Islet precursor cell (in vitro differentiated cells): ENCODE data around the gene TXNL4A.

Source experiments
- DNase-seq: peaks from one replicate; pipeline ENCODE4 v3.0.0-alpha.2; 2018

Gene TXNL4A

GRCh38 chr18:79947881-79948610 is 40.3 kb downstream of the TXNL4A start:
- peak; percentile 27 for DNase-seq

GRCh38 chr18:79947054-79947755 is 41.2 kb downstream of the TXNL4A start:
- peak; percentile 52 for DNase-seq

GRCh38 chr18:79945118-79946042 is 43.0 kb downstream of the TXNL4A start:
- DNase-seq: peak; percentile 58

- DNase-seq: no peak
Observed at GRCh38 chr18:79944746-79945117, 43.6 kb downstream of the TXNL4A start.

GRCh38 chr18:79944126-79944731 is 44.1 kb downstream of the TXNL4A start:
- DNase-seq: peak; percentile 47

- DNase-seq: peak; percentile 49
Observed at GRCh38 chr18:79943608-79944125, 44.7 kb downstream of the TXNL4A start.

- peak; percentile 41 for DNase-seq
Observed at GRCh38 chr18:79942786-79943607, 45.4 kb downstream of the TXNL4A start.

- no peak for DNase-seq
Observed at GRCh38 chr18:79942211-79942610, 46.2 kb downstream of the TXNL4A start.

- peak; percentile 39 for DNase-seq
Observed at GRCh38 chr18:79941473-79942119, 46.8 kb downstream of the TXNL4A start.

- DNase-seq: peak; percentile 43
Observed at GRCh38 chr18:79940814-79941472, 47.4 kb downstream of the TXNL4A start.

GRCh38 chr18:79940126-79940813 is 48.1 kb downstream of the TXNL4A start:
- peak; percentile 19 for DNase-seq

GRCh38 chr18:79939096-79939495 is 49.3 kb downstream of the TXNL4A start:
- no peak for DNase-seq

- DNase-seq: peak; percentile 20
Observed at GRCh38 chr18:79938196-79938595, 50.2 kb downstream of the TXNL4A start.

- DNase-seq: peak; percentile 36
Observed at GRCh38 chr18:79937103-79937860, 51.1 kb downstream of the TXNL4A start.

- peak; percentile 34 for DNase-seq
Observed at GRCh38 chr18:79936641-79937040, 51.7 kb downstream of the TXNL4A start.

GRCh38 chr18:79935925-79936324 is 52.4 kb downstream of the TXNL4A start:
- DNase-seq: peak; percentile 19

GRCh38 chr18:79935499-79935898 is 52.9 kb downstream of the TXNL4A start:
- peak; percentile 22 for DNase-seq

- DNase-seq: peak; percentile 22
Observed at GRCh38 chr18:79935098-79935480, 53.3 kb downstream of the TXNL4A start.
